GM18861 (cell line): ENCODE data around the gene SLC4A4.

ENCODE experiments used
- ATAC-seq: cut with Tn5 transposase; IDR thresholded peaks from one replicate; pipeline ENCODE4 v1.9.1; 2021; ENCODE audit not compliant: unreplicated experiment

SLC4A4 gene

DNA sequence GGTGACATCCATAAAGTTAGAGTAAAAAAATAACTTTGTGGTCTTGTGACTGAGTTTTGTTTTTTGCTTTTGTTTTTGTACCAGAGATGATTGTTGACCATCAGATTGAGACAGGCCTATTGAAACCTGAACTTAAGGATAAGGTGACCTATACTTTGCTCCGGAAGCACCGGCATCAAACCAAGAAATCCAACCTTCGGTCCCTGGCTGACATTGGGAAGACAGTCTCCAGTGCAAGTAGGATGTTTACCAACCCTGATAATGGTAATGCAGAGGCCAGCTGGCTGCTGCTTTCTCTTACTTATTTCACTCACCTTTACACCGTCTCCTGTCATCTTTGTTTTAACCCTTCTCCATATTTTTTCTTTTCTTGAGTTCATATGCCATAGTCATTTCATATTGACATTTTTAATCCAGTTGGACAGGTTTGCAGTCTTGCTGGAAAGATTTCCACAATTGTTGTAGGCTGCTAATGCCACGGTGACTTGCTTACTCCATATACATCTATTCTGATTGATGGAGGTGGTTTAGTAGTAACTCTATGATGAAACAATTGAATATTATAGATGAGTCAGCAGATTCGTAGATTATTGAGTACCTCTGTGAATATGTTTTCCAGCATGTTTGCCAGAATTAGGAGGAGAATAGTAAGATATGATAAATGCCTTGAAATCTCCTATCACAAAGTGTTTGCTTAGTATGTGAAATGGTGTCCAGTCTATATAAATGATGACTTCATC, 18.3 kb downstream of the SLC4A4 start:
- ATAC-seq = no peak

DNA sequence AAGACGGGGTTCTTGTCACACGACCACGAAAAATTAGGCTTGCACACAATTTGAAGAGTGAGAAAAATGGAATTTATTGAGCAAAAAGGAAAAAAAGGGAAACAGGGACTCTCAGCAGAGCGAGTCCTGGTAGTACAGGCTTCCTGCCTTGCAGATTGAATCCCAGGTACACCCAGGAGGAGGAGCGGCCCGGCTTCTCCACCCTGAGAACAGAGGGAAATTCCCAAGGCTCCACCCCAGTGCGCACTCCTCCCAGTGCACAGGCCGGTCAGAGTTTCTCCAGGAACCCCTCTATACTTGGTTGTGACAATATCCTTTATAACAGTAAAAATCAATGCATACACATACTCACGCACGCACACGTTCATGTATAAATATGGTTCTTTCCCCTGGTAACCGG, 22.0 kb downstream of the SLC4A4 start:
- ATAC-seq = no peak

DNA sequence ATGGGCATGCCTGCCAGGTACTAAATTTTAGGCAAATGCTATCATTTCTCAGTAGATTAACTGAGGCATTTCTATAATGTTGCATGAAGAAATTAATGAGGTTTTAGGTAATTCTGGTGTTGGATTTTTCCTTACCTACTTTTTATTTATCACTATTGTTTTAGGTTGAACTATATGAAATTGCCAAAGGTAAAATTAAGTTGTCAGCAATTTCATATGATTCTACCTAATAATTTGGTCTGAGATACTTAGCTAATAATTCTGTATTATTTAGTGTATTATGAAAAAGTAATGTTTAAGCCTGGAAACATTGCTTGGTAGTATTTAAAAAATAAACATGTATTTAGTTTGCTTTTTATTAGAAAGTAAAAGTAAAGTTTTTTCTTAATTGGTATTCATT, 22.7 kb downstream of the SLC4A4 start:
- no peak for ATAC-seq

DNA sequence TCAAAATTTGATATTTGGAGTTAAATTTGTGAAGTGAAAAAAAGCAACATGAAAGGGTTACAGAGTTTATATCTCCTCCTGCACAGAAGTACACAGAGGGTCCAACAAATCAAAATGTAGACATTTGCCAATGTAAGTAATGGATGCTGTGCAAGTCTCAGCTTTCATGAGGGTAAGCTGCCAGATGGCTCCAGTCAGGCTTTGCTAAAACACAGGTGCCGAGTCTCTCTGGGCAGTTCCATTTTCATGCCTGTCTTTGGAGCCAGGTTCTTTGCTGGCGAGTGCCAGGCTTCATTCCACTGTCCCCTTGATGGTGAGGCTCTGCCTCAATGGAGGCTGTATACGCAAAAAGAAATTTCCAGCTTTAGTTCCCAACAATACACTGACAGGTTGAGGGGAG, 27.9 kb downstream of the SLC4A4 start:
- ATAC-seq = no peak

DNA sequence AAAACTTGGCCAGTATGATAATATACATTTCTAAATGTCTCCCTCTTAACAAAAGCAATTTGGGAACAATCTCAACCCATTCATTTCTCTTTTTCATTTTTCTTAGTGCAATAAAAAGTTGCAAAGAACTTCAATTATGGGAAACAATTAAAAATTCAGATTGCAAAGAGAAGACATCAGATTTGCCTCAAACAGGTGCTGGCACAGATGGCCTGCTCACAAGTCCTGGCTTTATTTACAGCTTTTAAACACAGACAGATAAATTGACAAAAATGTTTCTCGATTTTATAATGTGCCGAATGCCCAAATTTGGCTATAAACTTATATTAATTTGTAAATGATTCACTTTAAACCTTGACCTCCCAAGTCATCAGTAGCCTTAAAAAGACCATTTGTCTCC, 28.7 kb downstream of the SLC4A4 start:
- ATAC-seq = no peak

DNA sequence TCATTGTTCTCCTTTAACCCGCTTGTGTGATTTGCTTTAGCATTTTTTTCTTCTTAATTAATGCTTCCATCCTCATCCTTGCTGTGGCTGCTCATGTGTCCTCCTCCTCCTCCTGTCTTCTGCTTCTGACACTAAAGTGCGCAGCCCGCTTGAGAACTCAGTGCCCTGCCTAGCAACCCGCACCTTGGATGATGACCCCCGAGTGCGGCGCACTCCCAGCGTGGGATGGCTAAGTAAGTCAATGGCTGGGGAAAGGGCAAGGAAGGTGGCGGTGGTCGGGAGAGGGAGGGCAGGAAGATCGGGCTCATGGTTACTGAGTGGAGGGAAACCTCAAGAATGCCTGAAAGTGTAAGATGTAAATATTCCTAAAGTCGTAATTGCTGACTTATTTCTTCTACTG, 30.1 kb downstream of the SLC4A4 start:
- no peak for ATAC-seq

DNA sequence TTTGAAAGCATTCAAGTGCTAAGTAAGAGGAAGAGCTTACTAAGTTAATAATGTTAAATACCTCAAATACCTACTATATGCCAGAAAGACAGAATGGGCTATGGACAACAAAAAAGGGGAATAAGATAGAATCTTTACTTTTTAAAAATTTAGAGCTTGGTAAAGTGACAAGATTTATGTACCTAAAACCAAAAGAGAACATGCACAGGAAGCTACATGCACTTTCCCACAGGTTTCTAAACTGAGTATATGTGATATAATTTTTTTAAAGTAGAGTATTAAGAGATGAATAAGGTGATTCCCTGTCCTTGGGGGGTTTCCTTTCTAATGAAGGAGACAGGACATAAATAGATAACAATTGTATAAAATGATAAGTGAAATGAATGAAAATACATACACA, 30.7 kb downstream of the SLC4A4 start:
- no peak for ATAC-seq

DNA sequence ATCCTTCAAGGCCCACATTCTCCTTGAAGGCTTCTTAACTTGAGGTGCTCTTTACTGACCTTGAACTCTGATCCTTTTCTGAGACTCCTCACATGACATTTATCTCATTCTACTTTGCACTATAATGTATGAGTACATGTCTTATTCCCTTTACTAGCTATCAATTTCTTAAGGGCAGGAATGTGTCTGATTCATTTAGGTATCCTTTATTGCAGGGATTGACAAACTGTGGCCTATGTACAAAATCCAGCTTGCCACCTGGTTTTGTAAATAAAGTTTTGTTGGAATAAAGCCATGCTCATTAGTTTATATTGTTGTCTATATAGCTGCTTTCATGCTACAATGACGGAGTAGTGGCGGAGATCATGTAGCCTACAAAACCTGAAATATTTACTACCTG, 36.7 kb downstream of the SLC4A4 start:
- no peak for ATAC-seq

DNA sequence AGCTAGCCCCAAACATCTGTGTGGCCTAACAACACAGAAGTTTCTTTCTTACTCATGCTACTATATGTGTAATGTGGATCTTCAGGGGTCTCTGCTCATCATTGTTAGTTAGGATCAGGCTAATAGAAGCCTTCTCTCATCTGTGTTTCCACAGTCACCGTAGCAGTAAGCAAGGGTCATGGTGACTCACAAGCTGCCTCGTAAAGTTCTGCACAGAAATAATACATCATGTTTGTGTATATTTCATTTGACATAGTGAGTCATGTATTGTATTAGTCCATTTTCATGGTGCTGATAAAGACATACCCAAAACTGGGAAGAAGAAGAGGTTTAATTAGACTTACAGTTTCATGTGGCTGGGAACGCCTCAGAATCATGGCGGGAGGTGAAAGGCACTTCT, 38.7 kb downstream of the SLC4A4 start:
- ATAC-seq = no peak

DNA sequence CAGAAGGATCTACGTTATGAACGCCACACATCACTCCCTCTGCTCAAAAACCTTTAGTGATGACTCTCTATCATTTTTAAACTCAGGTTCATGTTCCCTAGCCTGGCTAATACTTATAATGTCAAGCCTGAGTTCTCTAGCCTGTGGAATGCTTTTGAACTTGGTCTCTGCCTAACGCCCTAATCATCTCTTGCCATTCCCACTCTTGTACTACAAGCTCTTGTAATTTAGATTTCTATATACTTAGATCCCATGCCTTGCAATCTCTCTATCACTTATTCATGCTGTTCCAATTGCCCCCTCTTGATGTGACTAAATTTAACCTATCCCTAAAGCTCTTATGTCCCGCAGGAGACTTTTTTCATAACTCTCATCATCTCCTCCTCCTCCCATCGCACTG, 40.3 kb downstream of the SLC4A4 start:
- ATAC-seq = no peak

DNA sequence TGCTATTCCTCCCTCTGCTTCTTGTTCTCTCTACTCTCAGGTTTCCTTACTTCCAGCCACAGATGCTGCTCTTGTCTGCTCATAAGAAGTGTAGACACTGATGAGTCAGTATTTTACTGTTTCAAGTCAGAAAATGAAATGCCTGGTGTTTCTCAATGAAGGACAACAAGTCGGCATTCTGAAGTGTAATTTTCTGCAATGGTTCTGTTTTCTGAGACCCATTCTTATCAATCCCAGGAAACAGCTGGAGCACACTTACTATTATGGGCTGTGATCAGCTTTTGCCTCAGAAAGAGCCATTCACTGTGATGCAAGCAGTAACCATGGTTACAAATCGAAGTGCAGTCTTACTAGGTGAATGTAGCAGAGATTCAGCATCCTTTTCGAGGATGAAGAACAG, 42.0 kb downstream of the SLC4A4 start:
- ATAC-seq = no peak

DNA sequence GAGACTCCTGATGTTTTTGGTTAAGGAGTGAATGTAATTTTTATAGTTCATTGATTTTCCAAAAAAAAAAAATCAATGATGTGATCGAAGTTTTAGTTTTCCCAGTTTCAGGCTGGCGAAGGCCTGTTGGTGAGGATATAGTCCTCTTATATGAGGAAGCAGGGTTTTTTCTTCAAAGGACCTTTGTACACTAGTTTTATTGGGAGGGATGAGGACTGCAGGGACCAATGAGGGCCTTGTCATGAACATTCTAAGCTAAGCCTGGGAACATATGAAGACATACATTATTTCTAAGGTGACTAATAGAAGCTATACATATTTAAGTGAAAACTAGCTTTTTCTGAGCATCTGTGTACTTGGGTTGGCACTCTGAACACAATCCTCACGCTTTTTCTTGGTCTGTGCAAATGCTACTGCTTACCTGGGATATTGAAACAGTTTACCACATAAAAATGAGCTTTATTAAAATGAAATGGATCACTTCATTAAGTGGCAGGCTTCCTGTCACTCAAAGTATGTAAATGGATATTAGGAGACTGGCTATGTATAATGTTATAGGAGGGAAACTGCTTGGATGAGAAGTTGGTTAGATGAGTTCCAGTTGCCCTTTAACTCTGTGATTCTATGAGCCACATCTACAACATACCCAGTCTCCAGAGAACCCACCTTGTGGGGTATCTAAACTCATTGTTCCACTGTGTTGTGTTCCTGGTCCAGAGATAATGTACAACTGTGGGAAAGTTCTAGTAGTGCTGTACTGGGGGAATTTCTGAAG, 43.5 kb downstream of the SLC4A4 start:
- no peak for ATAC-seq

DNA sequence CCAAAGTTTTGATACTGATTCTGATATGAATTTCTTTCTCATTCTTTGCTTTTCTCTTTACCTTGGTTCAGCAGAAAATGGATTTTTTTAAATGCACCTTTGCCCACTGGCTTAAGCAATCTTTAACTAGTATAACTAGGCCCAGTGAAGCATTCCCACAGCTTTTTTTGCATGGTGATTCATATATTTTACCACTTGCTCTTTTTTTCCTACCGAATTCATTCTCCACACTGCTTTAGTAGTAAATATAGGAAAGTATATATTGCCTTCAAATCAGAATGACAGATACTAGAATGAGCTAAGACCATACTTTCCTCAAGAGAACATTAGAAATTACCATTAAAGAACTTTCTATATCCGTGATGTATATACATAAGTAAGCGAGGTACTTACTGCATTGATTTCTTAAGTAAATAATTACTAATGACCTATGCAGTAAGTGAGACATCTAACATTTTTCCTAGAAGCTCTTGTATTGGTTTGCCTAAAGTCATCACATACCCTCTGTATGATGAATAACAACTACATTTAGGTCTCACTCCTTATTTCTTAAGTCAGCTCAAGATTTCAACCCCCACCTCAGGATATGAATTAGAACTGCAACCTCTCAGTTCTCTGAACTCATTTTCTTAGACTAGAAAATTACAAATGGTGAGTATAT, 44.2 kb downstream of the SLC4A4 start:
- ATAC-seq = no peak

DNA sequence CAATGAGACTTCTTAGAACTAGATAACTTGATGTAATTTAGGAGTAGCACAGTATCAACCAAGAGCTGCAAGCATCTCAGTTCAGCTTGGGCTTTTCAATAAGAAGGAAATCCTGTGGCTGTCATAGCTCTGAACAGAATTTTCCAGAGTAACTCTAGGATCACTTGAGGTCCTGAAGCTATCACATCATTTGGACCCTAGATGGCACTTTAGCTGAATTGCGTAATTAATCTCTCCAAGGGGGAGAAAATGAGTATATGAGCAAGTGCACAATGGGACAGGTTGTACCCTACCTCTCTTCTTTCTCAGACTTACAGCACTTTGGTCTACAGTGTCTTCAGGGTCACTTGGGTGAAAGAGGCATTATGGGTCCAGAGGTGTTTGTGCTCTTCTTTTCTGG, 45.2 kb downstream of the SLC4A4 start:
- ATAC-seq = no peak

DNA sequence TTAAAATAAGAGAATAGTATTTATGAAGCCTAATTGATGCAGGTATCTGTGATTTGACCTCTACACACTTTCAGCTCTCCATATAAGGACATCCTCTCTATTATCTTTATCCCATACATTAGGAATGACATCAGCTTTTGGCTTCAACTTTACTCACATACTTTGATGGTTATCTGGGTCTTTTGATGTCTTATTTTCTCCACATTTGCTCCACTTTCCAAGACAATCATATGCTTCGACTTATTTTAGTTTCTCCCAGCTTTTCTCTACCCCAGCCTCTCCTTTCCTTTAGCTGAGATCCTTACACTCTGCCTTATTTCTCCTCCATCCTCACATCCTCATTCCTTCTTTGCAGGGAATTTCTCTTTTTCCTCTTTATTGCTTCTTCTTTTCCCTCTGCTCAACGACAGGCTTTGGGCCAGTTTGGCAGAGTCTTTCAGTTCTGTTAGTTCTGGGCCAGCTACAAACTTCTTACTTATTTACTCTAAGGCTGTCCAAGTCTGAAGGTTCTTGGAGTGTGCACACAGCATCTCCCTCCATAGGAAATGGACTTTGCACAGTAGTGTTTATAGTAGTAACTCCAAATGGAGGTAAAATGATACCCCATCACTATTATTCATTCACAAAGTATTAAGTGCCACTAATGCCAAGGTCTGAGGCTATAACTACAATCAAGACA, 50.5 kb downstream of the SLC4A4 start:
- no peak for ATAC-seq

DNA sequence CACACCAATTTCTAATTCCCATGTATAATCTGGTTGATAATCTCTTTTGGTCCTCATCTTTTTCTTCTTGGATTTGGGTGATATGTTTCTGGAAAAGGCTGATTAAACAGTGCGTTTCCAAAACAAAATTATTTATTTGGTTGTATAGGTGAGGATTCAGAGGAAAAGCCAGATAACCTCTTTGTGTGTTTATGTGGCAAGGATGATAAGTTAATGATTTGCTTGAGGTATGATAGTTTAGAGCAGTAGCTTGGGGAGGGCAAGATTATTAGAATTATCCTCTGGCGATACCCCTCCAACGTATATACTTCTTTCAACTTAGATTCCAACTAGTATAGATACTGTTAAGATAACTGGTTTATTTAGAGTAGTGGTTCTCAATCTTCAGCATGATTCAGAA, 53.3 kb downstream of the SLC4A4 start:
- no peak for ATAC-seq

DNA sequence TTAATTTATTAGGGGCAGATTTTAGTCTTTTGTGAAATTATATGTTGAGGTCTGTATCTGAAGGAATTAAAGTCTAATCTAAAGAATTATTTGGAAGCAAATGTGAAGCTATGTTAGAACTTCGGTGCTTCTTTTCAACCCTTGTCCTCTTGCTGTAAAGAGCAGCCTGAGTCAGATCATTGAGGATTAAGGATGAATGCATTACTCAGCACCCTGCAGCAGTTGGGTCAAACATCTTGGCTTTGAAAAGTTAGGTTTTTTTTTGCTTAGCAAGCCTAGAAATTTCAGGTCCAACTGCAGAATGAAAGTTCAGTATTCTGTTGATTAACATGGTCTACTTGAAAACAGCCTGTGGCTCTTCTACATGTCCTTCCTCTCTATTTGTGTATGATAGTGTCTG, 57.6 kb downstream of the SLC4A4 start:
- no peak for ATAC-seq

DNA sequence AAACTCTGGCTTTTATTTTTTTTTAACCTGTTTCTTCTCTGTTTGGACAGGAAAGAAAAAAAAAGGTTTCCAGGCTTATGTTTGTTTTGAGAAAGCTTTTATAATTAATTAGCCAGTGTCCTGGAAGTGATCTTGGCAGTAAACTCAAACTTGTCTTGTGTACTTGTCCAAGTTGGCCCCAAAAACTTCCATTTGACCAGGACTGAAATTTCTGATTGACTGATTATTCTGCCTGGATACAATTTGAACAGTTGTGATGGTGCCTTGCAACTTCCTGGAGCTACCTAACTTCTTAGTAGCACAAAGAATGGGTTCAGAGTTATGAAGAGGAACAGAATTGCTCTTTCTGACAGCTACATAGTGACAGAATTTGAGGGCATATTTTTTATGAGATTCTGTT, 62.0 kb downstream of the SLC4A4 start:
- no peak for ATAC-seq

DNA sequence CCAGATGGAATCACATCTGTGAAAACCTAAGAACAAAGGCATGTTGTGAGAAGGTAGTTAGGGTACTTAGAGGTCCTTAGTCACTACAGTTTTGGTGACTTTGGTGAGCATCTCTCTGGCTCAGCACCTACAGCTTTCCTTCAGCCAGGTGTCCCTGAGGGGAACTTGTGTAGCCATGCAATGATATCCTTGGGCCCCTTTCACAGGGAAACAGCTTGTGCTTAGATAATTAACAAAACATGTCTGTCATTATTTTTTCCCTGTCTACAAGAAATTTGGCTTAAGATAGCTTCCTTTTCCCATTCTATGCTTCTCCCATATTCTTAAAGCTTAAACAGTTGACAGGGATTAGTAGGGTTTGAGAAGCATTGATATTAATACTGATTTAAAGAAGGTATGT, 63.8 kb downstream of the SLC4A4 start:
- ATAC-seq = no peak

DNA sequence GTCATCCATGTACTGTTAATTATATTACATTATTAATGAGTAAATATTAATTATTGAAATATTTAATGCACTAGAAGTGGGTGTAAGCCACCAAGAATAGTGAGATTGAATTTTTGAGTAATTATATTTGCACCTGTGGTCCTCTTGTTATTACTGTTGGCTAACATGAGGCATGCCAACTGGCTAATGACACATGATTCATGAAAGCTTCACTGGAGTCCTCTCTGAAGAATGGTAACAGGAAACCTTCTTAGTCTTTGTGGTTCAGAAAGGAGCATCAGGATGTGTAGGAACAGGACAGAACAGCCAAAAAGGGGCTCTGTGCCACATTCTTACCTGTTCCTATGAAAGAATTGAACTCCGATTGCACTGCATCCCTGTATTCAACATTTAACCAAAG, 65.2 kb downstream of the SLC4A4 start:
- ATAC-seq = no peak

DNA sequence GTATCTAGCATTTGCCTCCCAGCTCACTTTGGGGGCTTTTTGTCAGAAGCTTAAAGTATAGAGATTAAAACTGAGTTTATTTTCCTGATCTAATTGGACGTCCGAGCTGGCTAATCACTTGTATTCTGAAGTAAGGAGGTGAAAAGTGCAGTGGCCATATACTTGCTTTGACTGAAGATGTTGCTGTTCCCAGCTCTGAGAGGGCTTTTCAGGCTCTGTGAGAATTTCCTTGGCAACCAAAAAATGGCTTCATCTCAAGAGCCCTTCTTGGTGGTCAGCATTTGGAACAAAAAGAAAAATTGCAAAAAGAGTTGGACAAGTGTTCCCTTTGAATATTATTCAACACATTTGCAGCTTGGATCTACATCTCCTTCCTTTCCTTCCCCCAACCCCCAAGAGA, 67.0 kb downstream of the SLC4A4 start:
- no peak for ATAC-seq
